HG03159 (cell line): ENCODE data around the gene LPAR6.

Experiments
- ATAC-seq: cut with Tn5 transposase; IDR thresholded peaks from one replicate; pipeline ENCODE4 v1.9.1; 2021; ENCODE audit warnings: mild to moderate bottlenecking, moderate library complexity; ENCODE audit not compliant: unreplicated experiment

LPAR6 gene

DNA sequence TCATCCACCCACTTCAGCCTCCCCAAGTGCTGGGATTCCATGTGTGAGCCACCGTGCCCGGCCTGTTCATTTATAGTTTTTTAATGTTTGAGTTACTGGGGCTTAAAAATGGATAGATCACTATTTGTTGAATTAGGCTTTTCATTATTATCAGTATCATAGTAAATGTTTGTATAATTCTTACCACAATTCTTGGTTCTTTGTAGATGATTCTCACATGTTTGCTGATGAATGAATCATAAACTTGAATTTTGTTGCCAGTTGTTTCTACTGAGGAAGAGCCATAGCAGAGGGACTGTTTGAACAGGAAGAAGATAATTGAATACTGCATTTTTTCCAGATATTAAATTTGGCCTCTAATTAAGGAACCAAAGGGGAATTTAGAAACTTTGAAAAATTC, 2.6 kb upstream of the LPAR6 start:
- no peak for ATAC-seq

DNA sequence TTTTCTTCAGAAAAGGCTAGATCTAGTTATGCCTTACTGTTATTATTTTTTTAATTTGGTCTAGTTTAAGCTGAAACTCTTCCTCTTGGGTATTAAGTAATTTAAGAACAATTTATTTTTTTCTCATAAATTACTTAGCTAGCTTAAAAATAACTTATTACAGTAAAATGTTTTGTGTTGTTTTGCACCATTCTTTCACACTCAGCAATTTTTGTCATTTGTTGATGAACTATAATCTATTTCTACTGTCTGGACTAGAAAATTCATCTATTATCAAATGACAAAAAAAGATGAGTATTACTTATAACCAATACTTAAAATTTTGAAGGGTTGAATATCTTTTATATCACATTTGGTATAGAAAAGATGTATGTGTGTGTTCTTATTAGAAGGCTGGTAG, 1.6 kb upstream of the LPAR6 start:
- ATAC-seq = no peak

GRCh38 chr13:48411841-48412531, 927 bp downstream of the LPAR6 start:
- no peak for ATAC-seq

DNA sequence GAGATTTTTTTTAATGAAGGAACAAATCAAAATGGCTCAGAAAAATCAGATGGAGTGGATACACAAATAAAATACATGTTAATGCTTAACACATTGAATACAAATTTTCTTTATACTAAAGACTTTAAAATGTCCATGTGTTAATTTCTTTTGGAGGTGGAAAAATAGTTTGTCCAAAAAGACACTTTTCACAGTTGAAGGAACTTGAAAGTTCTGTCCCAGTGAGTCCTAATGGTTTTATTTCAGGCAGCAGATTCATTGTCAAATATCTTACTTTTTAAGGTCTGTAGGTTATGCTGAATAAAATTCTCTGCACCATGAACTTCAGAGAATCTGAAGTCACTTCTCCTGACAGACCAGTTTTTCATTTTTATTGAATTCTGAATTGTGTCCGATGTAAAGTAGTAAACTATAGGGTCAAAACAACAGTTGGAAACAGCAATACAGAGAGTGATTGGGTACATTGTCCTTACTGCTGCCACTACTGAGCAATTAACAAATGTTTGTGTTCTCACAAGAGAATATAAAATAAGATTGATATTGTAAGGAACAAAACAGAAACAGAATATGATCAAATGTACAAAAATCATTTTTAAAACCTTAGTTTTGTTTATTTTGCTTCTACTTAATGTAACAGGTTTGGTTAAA, 1.6 kb downstream of the LPAR6 start:
- no peak for ATAC-seq

DNA sequence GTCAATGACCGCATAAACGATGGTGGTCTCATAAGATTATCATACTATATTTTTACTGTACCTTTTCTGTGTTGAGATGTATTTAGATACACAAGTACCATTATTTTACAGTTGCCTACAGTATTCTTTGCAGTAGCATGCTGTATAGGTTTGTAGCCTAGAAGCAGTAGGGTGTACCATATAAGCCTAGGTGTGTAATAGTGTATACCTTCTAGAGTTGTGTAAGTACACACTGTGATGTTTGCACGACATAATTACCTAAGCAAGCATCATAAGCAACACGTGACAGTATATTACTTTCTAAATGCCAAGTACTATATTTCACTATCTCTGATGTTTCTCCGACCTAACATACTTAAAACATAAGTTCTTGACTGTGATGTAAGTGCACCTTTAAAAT, 2.7 kb downstream of the LPAR6 start:
- no peak for ATAC-seq

GRCh38 chr13:48405875-48406274, 7.0 kb downstream of the LPAR6 start:
- no peak for ATAC-seq

GRCh38 chr13:48404952-48405351, 8.0 kb downstream of the LPAR6 start:
- no peak for ATAC-seq

DNA sequence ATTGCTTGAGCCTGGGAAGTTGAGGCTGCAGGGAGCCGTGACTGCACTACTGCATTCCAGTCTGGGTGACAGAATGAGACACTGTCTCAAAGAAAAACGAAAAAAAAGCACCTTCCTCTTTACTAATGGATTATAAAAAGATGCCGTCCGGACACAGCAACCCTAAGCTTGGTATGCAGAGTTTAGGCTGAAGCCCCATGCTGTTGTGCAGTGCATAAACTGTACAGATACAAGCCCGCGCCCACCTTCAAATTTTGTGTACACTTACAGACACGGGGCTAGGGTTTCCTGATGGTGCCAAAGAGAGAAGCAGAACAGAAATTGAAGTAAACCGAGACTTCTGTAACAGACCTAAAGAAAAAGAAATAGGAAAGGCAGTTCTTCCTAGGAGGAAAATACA, 9.0 kb downstream of the LPAR6 start:
- ATAC-seq = no peak

GRCh38 chr13:48403151-48403631, 9.7 kb downstream of the LPAR6 start:
- ATAC-seq = peak; percentile 80

- no peak for ATAC-seq
Measured at GRCh38 chr13:48402325-48402932, 10.5 kb downstream of the LPAR6 start.

- ATAC-seq = no peak
Measured at GRCh38 chr13:48401480-48401879, 11.4 kb downstream of the LPAR6 start.

DNA sequence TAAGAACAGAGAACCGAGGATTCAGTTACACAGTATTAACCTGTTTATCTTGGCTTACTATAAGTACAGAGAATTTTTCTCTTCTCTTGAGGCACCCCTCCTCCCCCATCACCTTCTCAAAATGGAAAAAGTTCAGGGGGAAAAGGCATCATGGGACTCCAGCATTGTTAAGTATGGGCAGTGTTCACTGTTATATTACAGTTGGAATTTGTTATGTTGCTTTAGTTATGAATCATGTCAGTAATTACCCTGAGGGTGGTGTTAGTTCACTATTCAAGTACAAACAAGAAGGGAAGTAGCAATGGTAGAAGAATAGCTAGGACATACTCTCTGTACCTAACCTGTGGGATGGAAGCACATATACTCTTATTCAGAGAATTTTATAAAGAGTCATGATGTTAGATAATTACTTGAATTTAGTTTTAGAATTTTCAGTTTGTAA, 12.0 kb downstream of the LPAR6 start:
- no peak for ATAC-seq

- ATAC-seq = no peak
Measured at GRCh38 chr13:48400090-48400694, 12.7 kb downstream of the LPAR6 start.

- ATAC-seq = no peak
Measured at GRCh38 chr13:48398450-48399095, 14.3 kb downstream of the LPAR6 start.

DNA sequence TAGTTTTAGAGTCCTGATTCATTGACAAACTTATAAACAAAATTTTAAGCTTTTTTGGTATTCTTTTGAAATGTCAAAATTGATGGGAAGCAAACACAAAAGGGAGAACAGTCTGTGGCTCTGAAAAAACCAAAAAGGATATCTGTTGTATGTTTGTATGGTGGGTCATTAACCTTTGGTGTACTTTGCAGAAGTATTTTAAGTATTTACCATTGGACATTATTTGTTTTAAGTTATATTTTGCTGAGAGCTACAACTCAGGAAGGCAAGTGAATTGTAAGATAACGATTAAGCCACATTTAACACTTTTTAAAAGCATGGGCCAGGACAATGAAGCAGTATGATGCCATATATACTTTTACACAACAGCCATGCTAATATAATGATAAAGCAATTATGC, 15.2 kb downstream of the LPAR6 start:
- ATAC-seq = no peak

GRCh38 chr13:48393698-48394085, 19.2 kb downstream of the LPAR6 start:
- ATAC-seq = no peak

- ATAC-seq = no peak
Measured at GRCh38 chr13:48393030-48393697, 19.7 kb downstream of the LPAR6 start.

GRCh38 chr13:48391257-48391656, 21.7 kb downstream of the LPAR6 start:
- ATAC-seq = no peak

DNA sequence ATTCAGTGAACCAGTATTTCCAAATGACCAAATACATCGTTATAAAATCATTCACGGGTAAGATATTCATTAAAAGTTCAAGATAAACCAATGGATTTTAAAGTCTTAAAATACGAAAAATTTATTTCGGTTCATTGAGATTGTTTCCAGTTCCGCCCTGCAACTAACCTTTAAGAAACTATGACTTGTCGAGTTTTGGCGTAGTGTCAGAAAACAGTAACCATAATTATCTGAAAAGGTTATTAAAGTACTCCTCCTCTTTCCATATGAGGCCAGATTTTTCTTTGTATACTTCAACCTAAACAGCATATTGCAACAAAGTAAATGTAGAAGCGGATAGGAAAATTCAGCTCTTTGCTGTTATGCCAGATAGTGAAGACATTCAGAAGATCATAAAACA, 26.1 kb downstream of the LPAR6 start:
- ATAC-seq = no peak

GRCh38 chr13:48383384-48383783, 29.5 kb downstream of the LPAR6 start:
- ATAC-seq = no peak

GRCh38 chr13:48380581-48380980, 32.3 kb downstream of the LPAR6 start:
- no peak for ATAC-seq
